ENCODE data around the gene FAM20C.
A peak's percentile ranks its signal among the peaks of the same experiment; 100 is the strongest.

Gene FAM20C

GRCh38 chr7:191981-192649 lies at the start of gene FAM20C:
TSS of gene FAM20C (plus strand) at chr7:192571. CDS start at chr7:193200, 629 bp downstream.
- DNase-seq (ENCODE audit: low read depth): peak; percentile 5

- no peak for DNase-seq (ENCODE audit: low read depth)
Measured at GRCh38 chr7:143145-143751, 49.1 kb upstream of the FAM20C start.

- no peak for DNase-seq (ENCODE audit: low read depth)
Measured at GRCh38 chr7:143811-144453, 48.4 kb upstream of the FAM20C start.

- DNase-seq (ENCODE audit: low read depth): no peak
Measured at GRCh38 chr7:144454-144826, 47.9 kb upstream of the FAM20C start.

- DNase-seq (ENCODE audit: low read depth): no peak
Measured at GRCh38 chr7:145863-146262, 46.5 kb upstream of the FAM20C start.

- DNase-seq (ENCODE audit: low read depth): no peak
Measured at GRCh38 chr7:148543-148931, 43.8 kb upstream of the FAM20C start.

- peak; percentile 97 for DNase-seq (ENCODE audit: low read depth)
Measured at GRCh38 chr7:148932-149790, 43.2 kb upstream of the FAM20C start.

GRCh38 chr7:149791-150636 lies 42.4 kb upstream of the FAM20C start:
- DNase-seq (ENCODE audit: low read depth): peak; percentile 17

- no peak for DNase-seq (ENCODE audit: low read depth)
Measured at GRCh38 chr7:150811-151221, 41.6 kb upstream of the FAM20C start.

GRCh38 chr7:151346-152050 lies 40.9 kb upstream of the FAM20C start:
- DNase-seq (ENCODE audit: low read depth): no peak

GRCh38 chr7:152702-153391 lies 39.5 kb upstream of the FAM20C start:
- DNase-seq (ENCODE audit: low read depth): no peak

- no peak for DNase-seq (ENCODE audit: low read depth)
Measured at GRCh38 chr7:153604-154003, 38.8 kb upstream of the FAM20C start.

- no peak for DNase-seq (ENCODE audit: low read depth)
Measured at GRCh38 chr7:154096-154799, 38.1 kb upstream of the FAM20C start.

GRCh38 chr7:155469-155900 lies 36.9 kb upstream of the FAM20C start:
- no peak for DNase-seq (ENCODE audit: low read depth)

- no peak for DNase-seq (ENCODE audit: low read depth)
Measured at GRCh38 chr7:156111-157007, 36.0 kb upstream of the FAM20C start.

GRCh38 chr7:157008-157310 lies 35.4 kb upstream of the FAM20C start:
- DNase-seq (ENCODE audit: low read depth): no peak

- no peak for DNase-seq (ENCODE audit: low read depth)
Measured at GRCh38 chr7:157771-158625, 34.4 kb upstream of the FAM20C start.

GRCh38 chr7:158771-159170 lies 33.6 kb upstream of the FAM20C start:
- DNase-seq (ENCODE audit: low read depth): no peak
